ENCODE results near the gene MT1HL1. TPM values are rescaled to one million over a fixed set of nuclear protein-coding genes. Genes with fewer than 3 reads are reported as not detected.

Gene MT1HL1
- total and polyA plus RNA-seq, 2 of the 4 experiments (the other 2 are of a cell fraction): not detected

- WGBS, 2 experiments (ENCODE audit: extremely low coverage in 2 of 2, insufficient read length in 1 of 2): no CpG with 5 or more reads among the region's 4 CpGs
- Histone ChIP-seq H2AK9ac (replicated peaks; ENCODE audit: low read depth, low read length, poor library complexity) (no peak overlapping the region), H3K23ac (ENCODE audit: low read depth, low read length) (no peak overlapping the region), H3K9me3 (ENCODE audit: control insufficient read depth, insufficient read depth, low read length) (peaks cover 11% of the 10 kb centered on the region), H4K20me1 (ENCODE audit: insufficient read depth, low read length) (no peaks in the 10 kb centered on the region), H3K9me1 (ENCODE audit: insufficient read depth, low read length) (no peaks in the 10 kb centered on the region), H2BK15ac (ENCODE audit: low read depth, low read length) (no peak overlapping the region), H4K5ac (ENCODE audit: low read depth, low read length) (no peak overlapping the region), H2AFZ (replicated peaks; ENCODE audit: low read length, poor library complexity) (no peak overlapping the region), H3K4me1 (ENCODE audit: control insufficient read depth, insufficient read depth, low read length) (no peaks in the 10 kb centered on the region), H3K4me2 (ENCODE audit: low read depth, low read length) (no peak overlapping the region), H2BK120ac (ENCODE audit: low read depth, low read length) (no peak overlapping the region), H3K14ac (replicated peaks; ENCODE audit: low read depth, low read length) (no peak overlapping the region), H2AK5ac (ENCODE audit: low read depth, low read length) (no peak overlapping the region), H3K56ac (ENCODE audit: extremely low read depth, insufficient read depth, low read length) (no peak overlapping the region), H3K36me3 (ENCODE audit: control insufficient read depth, insufficient read depth, low read length) (no peaks in the 10 kb centered on the region), H3K18ac (ENCODE audit: low read depth, low read length) (no peak overlapping the region), H2BK5ac (ENCODE audit: low read depth, low read length, poor library complexity, severe bottlenecking) (no peak overlapping the region), H4K91ac (ENCODE audit: insufficient read depth, low read depth, low read length) (no peak overlapping the region), H3K4ac (ENCODE audit: low read depth, low read length) (no peak overlapping the region), H4K8ac (ENCODE audit: low read depth in 2 of 2, low read length in 2 of 2) (no peak overlapping the region), H3K27me3 (ENCODE audit: control insufficient read depth, insufficient read depth, low read length) (no peaks in the 10 kb centered on the region), H2BK20ac (ENCODE audit: low read depth, low read length) (no peak overlapping the region), H3K4me3 (ENCODE audit: insufficient read depth, low read depth, low read length) (no peak overlapping the region), H3K27ac (ENCODE audit: insufficient read depth, low read length) (no peak overlapping the region), H3K9ac (ENCODE audit: low read depth, low read length) (no peak overlapping the region), H3K79me1 (ENCODE audit: low read depth in 1 of 2, low read length in 2 of 2) (no peaks in the 10 kb centered on the region)
- ATAC-seq (ENCODE audit: low read depth) (no peak), DNase-seq (no peak)
- dilution Hi-C loops (cut with HindIII; ENCODE audit: low sequenced_read_pairs, unreplicated experiment) (no loop called here), intact Hi-C loops (cut with micrococcal nuclease) (no loop called here), in situ Hi-C loops (cut with MboI; ENCODE audit: low sequenced_read_pairs) (no loop called here)
- ChIA-PET CTCF (no interaction called here), POLR2A (ENCODE audit: unreplicated experiment) (no interaction called here)
- BruUV-seq (replicated peaks): no TSS peak
- no peak for TF ChIP-seq SMC3 (IDR thresholded peaks at IDR 0.05; ENCODE audit: low read depth, low read length)
- TF ChIP-seq POLR2A (IDR thresholded peaks at IDR 0.05; ENCODE audit: low read depth, low read length): no peak
- no peak for TF ChIP-seq CTCF (conservative IDR thresholded peaks at IDR 0.05; ENCODE audit: low read depth, low read length)
- TF ChIP-seq CHD1 (IDR thresholded peaks at IDR 0.05; ENCODE audit: low read depth, low read length): no peak
- no peak for TF ChIP-seq RAD21 (IDR thresholded peaks at IDR 0.05; ENCODE audit: low read length)
- TF ChIP-seq NFE2L2 (IDR thresholded peaks at IDR 0.05; ENCODE audit: low read depth, low read length): no peak
- no peak for TF ChIP-seq MAFK (IDR thresholded peaks at IDR 0.05; ENCODE audit: low read depth, low read length)
- no peak for TF ChIP-seq RCOR1 (IDR thresholded peaks at IDR 0.05; ENCODE audit: insufficient replicate concordance, low read length)
- no peak for TF ChIP-seq USF2 (IDR thresholded peaks at IDR 0.05; ENCODE audit: low read depth, low read length)
- TF ChIP-seq MXI1 (IDR thresholded peaks at IDR 0.05; ENCODE audit: borderline replicate concordance, low read depth, low read length): no peak
- TF ChIP-seq RFX5 (IDR thresholded peaks at IDR 0.05; ENCODE audit: low read depth, low read length): no peak
- TF ChIP-seq ELK1 (IDR thresholded peaks at IDR 0.05; ENCODE audit: borderline replicate concordance, low read depth, low read length): no peak
- no peak for TF ChIP-seq FOS (IDR thresholded peaks at IDR 0.05; ENCODE audit: low read depth, low read length)
- no peak for TF ChIP-seq CEBPB (IDR thresholded peaks at IDR 0.05; ENCODE audit: low read depth, low read length)
- no peak for TF ChIP-seq BHLHE40 (IDR thresholded peaks at IDR 0.05; ENCODE audit: low read depth, low read length)
Measured at GRCh38 chr1:237033804-237034203, 29.6 kb upstream of the MT1HL1 start.

Measured in IMR-90 (cell line).